ENCODE data around the gene SPDYA. TPM values are rescaled to one million over a fixed set of nuclear protein-coding genes. Genes with fewer than 3 reads are reported as not detected.
A peak's percentile ranks its signal among the peaks of the same experiment; 100 is the strongest.

SPDYA gene
- total and polyA plus RNA-seq, 2 of the 13 experiments (the other 11 are each of a cell fraction or from before 2014, with no cell fraction given): 0.32 to 0.75 TPM

DNA sequence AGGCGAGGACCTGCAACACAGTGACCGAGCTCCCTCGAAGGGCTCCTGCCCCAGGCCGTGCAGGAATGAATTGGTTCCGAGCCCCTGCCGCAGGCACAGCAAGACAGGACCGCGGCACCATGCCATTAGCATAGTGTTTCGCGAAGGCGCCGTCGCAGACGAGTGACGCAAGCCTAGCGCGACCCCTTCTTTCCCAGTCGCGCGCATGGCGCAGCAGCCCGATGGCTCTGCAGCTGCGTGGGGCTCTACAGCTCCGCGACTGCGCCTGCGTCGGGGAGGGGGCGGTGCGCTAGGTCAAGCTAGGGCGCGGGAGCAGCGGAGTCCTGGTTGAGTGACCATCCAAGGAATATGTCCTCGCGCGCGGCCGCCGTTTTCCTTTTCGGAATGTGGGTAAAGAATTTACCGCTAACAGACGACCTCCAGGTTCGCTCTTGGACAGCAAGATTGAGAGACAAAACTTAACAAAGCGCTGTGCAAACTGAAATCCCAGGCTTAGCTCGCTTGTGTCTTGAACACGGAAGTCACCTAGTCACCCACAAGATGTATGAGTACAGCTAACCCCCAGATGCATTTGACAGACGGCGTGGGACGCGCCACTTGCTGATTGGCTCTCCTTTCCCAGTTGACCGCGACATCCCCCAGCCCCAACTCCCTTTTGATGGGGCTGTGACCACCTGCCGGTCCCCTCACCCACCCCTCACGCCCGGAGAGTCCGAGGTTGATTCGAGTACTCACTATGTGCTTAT, 59.7 kb downstream of the SPDYA start, which contains the start of gene TRMT61B (continued):
- no peak for TF ChIP-seq ZNF530 (CRISPR knock-in tag; IDR thresholded peaks at IDR 0.05; ENCODE audit: low read depth)
- no peak for TF ChIP-seq ZNF30 (CRISPR knock-in tag; IDR thresholded peaks at IDR 0.05)
- no peak for TF ChIP-seq SRSF9 (IDR thresholded peaks at IDR 0.05; ENCODE audit: borderline replicate concordance, insufficient read depth, low read depth, low read length, poor library complexity, severe bottlenecking)
- peak; percentile 91; the same call in 1 of the 2 replicates for TF ChIP-seq ZNF780A (CRISPR knock-in tag; IDR thresholded peaks at IDR 0.05)
- no peak for TF ChIP-seq CHD2 (IDR thresholded peaks at IDR 0.05; ENCODE audit: low read depth, low read length)
- 0 out of 2 replicates have a peak, but pooled peaks have one; percentile 21 for TF ChIP-seq STAG1 (CRISPR knock-in tag; IDR thresholded peaks at IDR 0.05)
- peak; percentile 91 for TF ChIP-seq DR1 (CRISPR knock-in tag; IDR thresholded peaks at IDR 0.05)
- TF ChIP-seq ZNF33B (CRISPR knock-in tag; IDR thresholded peaks at IDR 0.05): peak; percentile 81
- TF ChIP-seq, protein P1, sequence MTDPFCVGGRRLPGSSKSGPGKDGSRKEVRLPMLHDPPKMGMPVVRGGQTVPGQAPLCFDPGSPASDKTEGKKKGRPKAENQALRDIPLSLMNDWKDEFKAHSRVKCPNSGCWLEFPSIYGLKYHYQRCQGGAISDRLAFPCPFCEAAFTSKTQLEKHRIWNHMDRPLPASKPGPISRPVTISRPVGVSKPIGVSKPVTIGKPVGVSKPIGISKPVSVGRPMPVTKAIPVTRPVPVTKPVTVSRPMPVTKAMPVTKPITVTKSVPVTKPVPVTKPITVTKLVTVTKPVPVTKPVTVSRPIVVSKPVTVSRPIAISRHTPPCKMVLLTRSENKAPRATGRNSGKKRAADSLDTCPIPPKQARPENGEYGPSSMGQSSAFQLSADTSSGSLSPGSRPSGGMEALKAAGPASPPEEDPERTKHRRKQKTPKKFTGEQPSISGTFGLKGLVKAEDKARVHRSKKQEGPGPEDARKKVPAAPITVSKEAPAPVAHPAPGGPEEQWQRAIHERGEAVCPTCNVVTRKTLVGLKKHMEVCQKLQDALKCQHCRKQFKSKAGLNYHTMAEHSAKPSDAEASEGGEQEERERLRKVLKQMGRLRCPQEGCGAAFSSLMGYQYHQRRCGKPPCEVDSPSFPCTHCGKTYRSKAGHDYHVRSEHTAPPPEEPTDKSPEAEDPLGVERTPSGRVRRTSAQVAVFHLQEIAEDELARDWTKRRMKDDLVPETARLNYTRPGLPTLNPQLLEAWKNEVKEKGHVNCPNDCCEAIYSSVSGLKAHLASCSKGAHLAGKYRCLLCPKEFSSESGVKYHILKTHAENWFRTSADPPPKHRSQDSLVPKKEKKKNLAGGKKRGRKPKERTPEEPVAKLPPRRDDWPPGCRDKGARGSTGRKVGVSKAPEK (CRISPR knock-in tag; IDR thresholded peaks at IDR 0.05; ENCODE audit: borderline replicate concordance): 0 out of 2 replicates have a peak, but pooled peaks have one; percentile 48
- TF ChIP-seq, protein P2, sequence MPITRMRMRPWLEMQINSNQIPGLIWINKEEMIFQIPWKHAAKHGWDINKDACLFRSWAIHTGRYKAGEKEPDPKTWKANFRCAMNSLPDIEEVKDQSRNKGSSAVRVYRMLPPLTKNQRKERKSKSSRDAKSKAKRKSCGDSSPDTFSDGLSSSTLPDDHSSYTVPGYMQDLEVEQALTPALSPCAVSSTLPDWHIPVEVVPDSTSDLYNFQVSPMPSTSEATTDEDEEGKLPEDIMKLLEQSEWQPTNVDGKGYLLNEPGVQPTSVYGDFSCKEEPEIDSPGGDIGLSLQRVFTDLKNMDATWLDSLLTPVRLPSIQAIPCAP (CRISPR knock-in tag; IDR thresholded peaks at IDR 0.05; ENCODE audit: low read depth): no peak
- no peak for TF ChIP-seq JARID2 (CRISPR knock-in tag; IDR thresholded peaks at IDR 0.05; ENCODE audit: insufficient replicate concordance)
- TF ChIP-seq, protein P3, sequence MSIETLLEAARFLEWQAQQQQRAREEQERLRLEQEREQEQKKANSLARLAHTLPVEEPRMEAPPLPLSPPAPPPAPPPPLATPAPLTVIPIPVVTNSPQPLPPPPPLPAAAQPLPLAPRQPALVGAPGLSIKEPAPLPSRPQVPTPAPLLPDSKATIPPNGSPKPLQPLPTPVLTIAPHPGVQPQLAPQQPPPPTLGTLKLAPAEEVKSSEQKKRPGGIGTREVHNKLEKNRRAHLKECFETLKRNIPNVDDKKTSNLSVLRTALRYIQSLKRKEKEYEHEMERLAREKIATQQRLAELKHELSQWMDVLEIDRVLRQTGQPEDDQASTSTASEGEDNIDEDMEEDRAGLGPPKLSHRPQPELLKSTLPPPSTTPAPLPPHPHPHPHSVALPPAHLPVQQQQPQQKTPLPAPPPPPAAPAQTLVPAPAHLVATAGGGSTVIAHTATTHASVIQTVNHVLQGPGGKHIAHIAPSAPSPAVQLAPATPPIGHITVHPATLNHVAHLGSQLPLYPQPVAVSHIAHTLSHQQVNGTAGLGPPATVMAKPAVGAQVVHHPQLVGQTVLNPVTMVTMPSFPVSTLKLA (IDR thresholded peaks at IDR 0.05): peak; percentile 91
- TF ChIP-seq RBM22 (optimal IDR thresholded peaks at IDR 0.05; ENCODE audit: low read length): peak; percentile 38
- TF ChIP-seq, protein P4, sequence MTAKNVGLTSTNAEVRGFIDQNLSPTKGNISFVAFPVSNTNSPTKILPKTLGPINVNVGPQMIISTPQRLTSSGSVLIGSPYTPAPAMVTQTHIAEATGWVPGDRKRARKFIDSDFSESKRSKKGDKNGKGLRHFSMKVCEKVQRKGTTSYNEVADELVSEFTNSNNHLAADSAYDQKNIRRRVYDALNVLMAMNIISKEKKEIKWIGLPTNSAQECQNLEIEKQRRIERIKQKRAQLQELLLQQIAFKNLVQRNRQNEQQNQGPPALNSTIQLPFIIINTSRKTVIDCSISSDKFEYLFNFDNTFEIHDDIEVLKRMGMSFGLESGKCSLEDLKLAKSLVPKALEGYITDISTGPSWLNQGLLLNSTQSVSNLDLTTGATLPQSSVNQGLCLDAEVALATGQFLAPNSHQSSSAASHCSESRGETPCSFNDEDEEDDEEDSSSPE (CRISPR knock-in tag; IDR thresholded peaks at IDR 0.05): peak; percentile 98
- no peak for TF ChIP-seq NONO (IDR thresholded peaks at IDR 0.05)
- peak; percentile 100 for TF ChIP-seq NONO (CRISPR knock-in tag; conservative IDR thresholded peaks at IDR 0.05)
- TF ChIP-seq ZNF382 (CRISPR knock-in tag; IDR thresholded peaks at IDR 0.05; ENCODE audit: borderline replicate concordance): no peak
- TF ChIP-seq, protein P5, sequence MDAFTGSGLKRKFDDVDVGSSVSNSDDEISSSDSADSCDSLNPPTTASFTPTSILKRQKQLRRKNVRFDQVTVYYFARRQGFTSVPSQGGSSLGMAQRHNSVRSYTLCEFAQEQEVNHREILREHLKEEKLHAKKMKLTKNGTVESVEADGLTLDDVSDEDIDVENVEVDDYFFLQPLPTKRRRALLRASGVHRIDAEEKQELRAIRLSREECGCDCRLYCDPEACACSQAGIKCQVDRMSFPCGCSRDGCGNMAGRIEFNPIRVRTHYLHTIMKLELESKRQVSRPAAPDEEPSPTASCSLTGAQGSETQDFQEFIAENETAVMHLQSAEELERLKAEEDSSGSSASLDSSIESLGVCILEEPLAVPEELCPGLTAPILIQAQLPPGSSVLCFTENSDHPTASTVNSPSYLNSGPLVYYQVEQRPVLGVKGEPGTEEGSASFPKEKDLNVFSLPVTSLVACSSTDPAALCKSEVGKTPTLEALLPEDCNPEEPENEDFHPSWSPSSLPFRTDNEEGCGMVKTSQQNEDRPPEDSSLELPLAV (CRISPR knock-in tag; conservative IDR thresholded peaks at IDR 0.05; ENCODE audit: low read depth): no peak

Data from HepG2 (cell line).